Measurements from ENCODE around the gene PPP1R9B.

The PPP1R9B gene

DNA sequence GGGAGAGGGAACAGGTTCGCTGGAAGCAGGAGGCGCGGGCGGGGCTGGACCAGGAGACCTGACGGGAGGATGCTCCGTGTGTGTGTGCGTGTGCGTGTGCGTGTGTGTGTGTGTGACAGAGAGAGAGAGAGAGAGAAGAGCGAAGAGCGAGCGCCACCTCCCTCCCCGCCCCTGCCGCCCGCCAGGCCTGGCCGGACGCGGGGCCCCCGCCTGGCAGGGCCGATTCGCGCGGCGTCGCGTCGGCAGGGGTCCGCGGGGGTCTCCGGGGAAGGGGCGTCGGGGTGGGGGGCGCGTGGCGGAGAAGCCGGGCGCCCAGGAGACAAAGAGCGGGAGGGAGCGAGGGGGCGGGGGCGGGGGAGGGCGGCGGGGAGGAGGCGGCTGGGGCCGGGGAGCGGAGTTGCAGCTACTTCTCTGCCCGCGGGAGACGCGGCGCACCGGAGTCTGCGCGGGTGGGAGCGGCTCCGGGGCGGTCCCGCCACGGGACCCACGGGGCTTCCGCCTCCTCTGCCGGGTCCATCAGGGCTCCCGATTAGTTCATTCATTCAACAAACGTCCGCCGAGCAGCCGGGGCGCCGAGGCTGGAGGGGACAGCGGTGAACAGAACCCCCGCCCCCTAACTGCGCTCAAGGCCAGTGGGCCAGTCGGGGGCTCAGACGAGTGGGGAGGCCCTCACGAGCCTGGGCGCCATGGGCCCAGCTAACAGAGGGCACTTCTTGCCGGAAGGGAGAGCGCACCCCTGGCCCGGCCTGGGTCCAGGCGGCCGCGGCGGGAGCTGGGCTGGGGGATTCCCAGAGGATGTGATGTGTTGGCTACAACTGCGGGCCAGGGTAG is 20.5 kb downstream of the PPP1R9B start, which contains the start of gene SAMD14:
SAMD14 (minus strand) TSS at position 433 of the 831 bp plus-strand sequence. CDS start 5,201 bp downstream, outside the sequence.
- in situ Hi-C loops (cut with HindIII; ENCODE audit: low sequenced_read_pairs) = loop anchor here (5.0 kb wide), 1 partner anchor 53 kb away; no protein-coding TSS in a partner anchor

DNA sequence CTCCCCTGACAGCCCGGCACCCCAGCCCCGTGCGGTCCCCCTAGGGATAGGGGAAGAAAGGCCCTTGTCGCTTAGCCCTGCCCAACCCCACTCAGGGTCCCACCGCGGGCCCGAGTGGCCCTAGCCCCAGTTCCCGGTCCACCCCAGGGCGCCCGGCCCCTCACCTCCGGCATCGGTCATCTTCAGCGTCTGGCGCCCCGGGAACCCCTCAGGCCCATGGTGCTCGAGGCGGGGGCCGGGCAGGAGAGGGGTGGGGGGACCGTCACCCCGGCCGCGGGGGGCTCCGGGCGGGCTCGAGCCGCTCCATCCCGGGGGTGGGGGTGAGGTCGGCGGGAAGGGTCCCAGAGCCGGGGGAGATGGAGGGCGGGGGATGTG is 21.1 kb downstream of the PPP1R9B start:
- in situ Hi-C loops (cut with HindIII; ENCODE audit: low sequenced_read_pairs) = no loop called here

DNA sequence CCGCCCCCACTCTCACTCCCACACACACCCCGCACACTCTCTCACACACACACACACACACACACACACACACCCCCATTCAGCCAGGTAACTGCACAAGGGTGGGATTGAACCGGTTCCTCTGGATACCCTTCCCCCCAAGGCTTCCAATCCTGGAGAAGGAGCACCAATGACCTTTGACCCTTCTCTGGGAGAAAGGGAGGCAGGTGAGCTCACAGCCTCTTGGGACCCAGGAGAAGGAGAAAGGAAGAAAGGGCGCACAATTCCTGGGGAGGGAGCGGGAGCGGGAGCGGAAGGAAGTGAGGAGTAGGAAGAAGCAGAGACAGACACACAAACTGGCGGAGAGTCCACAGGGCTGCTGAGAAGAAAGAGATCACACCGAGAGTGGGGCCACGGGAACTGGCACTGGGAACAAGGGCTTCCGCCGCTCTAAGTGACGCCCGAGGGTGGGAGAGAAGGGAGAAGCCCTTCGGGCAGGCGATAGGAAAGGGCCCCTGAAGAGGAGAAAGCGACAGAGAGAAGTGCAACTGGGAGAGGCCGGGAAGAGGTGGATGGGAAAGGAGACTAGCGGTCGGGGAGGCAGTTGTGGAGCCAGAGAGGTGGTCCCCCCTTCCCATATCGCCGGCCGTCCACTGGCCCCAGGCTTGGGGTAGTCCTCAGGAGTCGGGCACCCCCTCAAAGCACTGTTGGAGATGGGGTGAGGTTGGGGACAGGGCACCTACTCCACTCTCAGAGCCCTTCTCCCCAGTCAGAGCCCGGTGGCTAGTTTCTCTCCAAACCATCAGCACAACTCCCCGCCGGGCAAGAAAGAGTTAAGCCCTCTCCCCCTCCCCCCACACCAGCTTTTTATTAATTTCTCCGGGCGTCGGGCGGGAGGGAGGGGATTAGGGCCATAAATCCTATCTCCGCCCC is 21.8 kb downstream of the PPP1R9B start:
- in situ Hi-C loops (cut with HindIII; ENCODE audit: low sequenced_read_pairs) = no loop called here

DNA sequence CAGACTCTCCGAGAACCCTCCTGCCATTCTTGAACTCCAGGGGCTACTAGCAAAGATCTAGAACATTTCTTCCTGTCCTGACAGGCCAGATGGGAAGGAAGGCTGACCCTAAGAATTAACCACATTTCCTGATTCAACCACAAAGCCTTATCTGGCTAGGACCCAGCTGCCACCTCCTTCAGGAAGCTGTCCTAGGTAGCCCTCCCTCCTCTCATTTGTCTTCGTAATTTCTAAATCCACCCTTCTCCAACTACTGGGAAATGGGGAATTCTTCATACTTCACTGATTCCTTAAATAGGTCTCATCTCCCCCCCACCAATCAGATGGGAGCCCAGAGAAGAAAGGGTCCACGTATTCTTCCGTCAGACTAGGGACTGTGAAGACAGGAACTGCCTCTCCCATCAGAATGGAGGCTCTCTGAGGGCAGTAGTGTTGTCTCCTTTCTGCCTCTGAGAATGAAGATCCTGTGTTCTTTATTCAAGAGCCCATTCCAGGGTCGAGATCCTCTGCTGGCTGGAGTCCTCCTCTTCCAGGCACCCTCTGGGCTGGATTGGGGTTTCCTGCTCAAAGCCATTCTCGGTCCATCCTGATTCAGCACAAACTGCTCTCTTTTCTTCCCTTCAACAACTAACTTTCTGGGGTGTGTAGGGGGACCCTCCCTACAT is 22.6 kb downstream of the PPP1R9B start:
- in situ Hi-C loops (cut with HindIII; ENCODE audit: low sequenced_read_pairs) = no loop called here

DNA sequence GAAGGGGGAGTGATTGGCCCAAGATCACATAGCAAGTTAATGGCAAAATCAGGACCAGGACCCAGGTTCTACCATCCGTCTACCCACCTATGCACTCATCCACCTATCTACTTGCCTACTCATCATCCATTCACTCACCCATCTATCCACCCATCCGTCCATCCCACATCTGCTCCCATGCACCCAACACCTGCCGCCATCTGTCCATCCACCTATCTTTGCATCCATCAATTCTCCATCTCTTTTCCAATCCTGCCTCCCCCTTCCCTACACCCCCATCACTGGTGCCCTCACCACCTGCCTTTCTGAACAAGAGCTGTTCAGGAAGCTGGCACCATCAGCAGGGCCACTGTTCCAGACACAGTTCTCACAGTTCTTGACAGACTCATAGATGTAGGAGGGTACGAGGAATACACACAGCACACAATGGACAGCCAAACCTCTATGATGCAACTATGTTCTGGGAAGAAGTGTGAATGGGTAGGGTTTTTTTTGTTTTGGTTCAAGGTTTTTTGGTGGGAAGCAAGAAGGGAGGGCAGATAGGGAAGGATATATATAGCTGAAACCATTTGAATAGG is 25.0 kb downstream of the PPP1R9B start:
- in situ Hi-C loops (cut with HindIII; ENCODE audit: low sequenced_read_pairs) = no loop called here

DNA sequence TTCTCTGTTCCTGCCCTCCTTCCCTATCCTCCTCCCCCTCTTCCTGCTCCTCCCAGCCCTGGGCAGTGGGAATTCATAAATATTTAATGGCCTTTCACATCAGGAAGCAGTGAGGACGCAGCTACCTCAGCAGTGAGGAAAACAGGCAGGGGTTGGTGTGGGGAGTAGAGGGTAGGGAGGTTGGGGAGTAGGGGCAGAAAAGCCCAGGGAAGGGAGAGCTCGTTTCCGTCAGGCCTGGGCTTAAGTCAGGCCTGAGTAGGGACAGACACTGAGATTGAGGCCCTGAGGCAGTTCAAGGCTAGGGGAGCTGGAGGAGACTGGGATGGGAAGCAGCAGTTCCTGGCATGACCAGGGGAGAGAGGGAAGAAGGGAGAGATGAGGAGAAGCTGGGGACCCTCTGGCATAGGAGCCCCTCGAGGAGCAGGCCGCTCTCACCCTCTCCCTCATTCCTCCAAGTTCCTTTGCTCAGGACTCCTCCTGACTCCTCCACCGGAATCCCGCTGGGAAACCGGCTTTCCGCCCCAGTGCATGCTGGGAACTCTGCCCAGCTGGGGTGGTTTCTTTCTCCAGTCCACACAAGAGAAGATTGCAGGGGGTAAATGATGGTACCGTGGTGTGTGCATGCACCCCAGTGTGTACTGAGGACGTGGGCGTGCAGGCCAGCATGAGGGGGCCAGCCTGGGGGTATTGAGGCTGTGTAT is 26.7 kb downstream of the PPP1R9B start:
- in situ Hi-C loops (cut with HindIII; ENCODE audit: low sequenced_read_pairs) = no loop called here

DNA sequence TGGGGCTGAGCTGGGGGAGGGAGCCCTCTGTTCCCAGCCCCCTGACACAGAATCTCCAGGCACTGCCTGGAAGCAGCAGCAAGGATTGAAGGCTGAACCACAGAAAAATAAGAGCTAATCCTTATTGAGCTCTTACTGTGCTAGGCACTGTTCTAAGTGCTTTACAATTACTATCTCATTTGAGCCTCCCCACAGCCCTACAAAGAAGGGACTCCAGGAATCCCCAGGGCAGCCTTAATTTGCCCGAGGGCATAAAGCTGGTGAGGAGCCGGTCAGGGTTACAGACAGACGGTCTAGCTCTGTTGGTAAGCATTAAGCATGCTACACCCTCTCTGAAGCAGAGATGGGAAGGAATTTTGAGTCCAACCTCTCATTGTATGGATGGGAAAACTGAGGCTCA is 27.5 kb downstream of the PPP1R9B start:
- in situ Hi-C loops (cut with HindIII; ENCODE audit: low sequenced_read_pairs) = no loop called here

DNA sequence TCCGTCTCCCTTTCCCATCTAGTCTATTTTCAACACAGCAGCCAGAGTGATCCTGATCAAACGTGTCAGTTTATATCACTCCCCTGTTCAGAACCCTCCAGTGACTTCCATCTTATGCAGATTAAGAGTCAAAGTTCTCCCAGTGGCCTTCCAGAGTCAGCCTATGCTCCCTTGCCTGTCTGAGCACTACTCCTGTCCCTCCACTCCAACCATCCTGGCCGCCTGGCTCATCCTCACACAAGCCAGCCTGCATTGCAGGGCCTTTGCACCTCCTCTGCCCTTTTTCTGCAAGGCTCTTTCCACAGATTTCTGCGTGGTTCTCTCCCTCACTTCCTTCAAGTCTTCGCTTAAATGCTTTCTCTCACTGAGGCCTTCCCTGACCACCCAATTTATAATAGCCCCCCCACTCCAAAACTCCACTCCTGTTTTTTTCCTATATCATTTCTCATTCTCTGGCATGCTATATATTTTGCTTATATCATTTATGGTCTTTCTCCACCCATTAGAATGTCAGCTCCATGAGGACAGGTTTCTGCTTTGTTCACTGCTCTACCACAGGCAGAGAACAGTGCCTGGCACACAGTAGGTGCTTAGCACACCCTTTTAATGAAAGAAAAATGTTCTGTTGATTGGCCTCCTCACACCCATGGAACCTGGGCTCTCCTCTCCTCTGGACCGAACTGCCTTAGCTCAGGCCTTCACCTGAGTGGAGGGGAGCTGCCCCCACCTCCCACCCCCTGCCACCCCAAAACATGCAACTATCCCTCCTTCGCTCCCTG is 29.8 kb downstream of the PPP1R9B start:
- in situ Hi-C loops (cut with HindIII; ENCODE audit: low sequenced_read_pairs) = no loop called here

DNA sequence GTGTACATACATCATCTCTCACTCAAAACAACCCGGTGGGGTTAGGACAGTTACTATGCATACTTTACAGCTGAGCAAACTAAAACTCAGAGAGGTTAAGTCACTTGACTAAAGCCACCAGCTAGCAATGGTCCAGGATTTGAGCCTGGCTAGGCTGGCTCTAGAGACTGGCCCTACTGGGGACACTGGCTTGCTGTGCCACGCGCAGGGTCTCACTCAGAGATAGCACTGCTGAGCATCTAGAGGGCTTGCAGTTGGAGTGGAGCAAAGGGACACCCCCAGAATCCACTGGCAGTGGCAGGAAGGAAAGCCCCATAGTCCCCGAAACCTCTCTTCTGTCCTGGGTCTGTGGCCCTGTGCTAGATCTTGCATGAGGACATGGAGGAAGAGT is 31.7 kb downstream of the PPP1R9B start:
- in situ Hi-C loops (cut with HindIII; ENCODE audit: low sequenced_read_pairs) = no loop called here

DNA sequence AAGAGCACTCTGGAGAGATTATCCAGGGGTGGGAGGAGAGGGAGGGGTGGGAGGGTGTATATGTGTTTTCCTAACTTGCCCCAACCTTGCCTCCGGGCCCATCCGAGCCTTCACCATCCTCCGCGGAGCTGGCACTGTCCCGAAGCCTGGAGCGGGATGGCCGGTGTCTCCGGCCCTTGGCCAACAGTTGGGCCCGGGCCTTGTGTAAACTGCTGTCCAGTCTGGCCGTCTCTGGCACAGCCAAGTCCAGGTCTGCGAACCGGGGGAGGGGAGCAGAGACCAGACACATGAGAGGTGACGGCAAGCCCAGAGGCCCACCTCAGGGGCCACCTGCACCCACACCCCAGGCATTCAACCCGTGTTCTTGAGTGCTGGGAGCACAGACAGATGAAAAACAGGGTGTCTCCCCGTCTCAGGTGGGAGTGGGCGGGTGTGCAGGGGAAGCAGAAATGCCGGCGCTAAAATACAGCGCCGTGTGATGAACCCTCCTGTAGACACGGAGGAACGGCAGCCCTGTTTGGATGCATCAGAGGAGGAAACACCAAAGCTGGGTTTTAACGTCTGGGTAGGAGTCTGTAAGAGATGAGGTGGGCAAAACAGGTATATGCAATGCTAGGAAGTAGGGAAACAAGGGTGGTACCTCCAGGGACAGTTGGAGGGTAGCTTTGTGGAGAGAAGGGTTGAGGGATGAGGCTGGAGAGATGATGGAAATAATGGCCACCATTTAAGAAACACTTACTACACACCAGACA is 32.2 kb downstream of the PPP1R9B start:
- in situ Hi-C loops (cut with HindIII; ENCODE audit: low sequenced_read_pairs) = no loop called here

DNA sequence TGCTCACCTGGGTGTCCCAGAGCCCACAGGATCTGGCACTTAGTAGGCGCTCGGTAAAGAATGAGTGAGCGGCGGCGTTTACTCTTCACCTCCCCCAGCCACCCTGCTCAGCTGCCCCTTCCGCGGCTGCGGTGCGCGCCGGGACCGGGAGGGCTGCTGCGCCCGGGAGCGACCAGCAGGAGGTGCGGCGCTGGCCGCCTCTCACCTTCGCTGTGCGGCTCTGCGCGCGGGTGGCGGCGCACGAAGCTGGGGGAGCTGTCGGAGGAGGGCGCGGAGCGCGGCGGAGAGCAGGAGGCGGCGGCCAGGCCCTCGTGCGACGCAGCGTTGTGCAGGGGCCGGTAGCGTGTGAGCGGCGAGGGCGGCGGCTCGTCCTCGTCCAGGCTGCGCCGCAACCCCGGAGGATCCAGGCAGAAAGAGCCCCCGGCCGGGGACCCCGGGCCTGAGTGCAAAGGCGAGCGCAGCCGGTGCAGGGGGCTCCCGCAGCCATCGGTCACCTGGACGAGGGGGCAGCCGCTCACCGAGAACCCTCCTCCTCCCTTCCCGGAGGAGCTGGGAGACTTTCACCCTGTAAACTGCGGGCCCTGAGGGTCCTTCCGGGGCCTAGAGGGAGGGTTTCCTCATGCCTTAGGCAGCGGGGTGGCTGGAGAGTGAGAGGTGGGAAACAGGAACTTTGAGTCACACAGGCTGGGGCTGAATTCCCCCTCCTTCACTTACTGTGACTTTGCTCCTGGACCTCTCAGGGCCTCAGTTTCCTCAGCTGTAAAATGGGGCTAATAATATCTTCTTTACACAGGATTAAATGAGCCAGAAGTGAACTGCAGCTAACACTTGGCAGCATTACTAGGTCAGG is 33.0 kb downstream of the PPP1R9B start:
- in situ Hi-C loops (cut with HindIII; ENCODE audit: low sequenced_read_pairs) = no loop called here

DNA sequence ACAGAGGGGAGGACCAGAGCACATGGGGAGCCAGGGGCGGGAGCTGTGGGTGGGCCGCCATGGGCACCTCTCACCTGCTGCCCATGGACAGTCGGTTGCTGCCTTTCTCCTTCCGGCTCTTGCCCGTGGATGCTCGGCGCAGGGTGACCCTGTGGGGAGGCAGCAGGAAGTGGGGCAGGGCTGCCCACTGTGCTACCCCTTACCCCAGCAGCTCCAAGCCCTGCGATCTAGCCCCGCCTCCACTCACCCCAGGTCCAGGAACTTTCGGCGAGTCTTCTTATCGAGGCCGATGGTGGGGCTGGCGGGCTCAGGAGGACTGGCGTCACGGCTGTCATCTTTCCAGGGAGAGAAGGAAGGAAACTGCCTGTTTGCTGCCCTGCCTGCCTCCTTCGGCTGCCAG is 34.7 kb downstream of the PPP1R9B start:
- in situ Hi-C loops (cut with HindIII; ENCODE audit: low sequenced_read_pairs) = no loop called here

DNA sequence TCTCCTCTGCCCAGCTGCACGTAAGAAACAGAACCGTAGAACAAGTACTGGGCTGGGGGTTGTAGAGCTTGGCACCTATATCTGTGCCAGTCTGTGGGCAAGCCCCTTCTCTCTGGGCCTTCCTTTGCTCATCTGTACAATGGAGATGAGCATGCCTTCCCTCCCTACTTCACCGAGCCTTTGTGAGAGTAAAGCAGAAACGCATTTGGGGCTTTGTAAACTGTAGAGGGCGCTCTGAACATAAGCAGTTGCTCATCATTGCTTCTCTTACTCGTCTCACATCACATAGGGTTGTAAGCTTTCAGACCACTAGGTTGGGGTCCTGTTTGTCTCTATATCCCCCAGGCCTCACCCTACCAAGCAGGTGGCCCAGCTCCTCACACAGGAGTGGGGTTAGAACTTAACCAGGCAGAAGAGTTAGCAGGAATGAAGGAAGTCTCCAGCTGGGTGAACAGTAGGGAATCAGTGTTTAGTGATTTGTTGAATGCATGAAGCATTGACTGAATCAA is 35.6 kb downstream of the PPP1R9B start:
- in situ Hi-C loops (cut with HindIII; ENCODE audit: low sequenced_read_pairs) = no loop called here

DNA sequence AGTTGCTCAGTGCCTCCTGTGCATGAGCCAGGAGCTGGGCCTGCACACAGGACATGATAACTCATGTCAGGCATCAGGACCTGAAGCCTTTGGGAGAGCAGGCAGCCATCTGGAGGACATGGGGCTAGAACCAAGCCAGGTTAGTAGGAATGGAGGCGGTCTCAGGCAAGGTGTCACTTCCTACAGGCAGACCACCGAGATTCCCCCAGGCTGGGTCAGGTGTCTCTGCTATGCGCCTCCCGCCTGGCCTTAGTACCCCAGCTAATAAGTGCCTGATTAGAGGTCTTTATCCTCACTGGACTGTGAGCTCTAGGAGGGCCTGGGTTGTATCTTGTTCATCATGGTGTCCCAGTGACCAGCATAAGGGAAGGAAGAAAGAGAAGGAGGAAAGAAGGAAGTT is 36.1 kb downstream of the PPP1R9B start:
- in situ Hi-C loops (cut with HindIII; ENCODE audit: low sequenced_read_pairs) = no loop called here

DNA sequence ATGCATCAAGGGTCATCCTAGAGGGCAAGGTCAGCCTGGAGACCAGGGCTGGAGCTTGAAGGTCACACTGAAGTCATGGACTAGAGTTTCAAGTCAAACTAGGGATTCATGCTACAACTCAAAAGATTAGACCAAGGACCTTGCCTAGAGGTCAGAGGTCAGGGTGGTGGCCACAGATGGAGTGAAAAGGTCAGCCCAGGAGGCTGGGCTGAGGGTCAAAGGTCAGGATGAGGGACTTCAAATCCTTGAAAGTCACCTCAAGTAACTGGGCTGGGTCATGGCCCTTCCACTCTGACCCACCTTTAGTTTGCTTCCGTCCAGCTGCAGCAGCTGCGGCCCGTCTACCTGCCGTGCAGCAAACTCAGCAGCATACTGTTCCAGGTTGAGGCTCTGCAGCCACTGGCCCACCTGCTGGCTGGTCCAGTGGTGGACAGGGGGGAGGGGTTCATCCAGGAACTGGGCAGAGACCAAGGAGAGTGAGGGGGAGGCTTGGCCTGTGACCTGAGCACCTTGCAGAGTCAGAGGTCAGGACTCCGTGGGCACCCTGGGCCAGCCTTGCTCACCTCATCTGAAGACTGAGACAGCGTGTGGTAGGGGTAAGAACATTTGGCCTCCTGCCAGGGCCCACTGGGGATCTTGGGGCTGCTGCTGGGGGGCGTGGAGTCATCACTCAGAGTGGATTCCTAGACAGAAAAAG is 36.7 kb downstream of the PPP1R9B start:
- in situ Hi-C loops (cut with HindIII; ENCODE audit: low sequenced_read_pairs) = no loop called here

DNA sequence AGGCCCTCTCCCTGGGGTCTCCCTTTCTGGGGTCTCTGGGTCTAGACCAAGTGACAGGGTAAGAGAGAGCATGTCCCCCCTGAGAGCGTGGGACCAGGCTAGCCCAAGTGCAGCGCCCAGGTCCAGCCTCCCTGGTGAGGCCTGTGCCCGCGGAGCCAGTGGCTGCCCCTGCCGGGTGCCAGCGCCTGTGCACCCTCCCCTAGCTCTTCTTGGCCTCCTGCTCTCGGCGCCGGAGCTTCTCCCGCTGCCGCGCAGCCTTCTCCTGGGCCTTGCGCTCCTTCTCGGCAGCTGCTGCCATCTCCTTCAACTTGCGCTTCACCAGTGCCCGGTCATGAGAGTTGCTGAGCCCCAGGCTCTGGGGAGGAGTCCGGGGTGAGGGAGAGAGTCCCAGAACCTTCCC is 37.8 kb downstream of the PPP1R9B start:
- in situ Hi-C loops (cut with HindIII; ENCODE audit: low sequenced_read_pairs) = no loop called here
